OCI-LY1 (cell line): ENCODE measurements around the gene PGAP1.

Experiments
- H2AFZ ChIP-seq: fragments of 200-600 bp; sonication (generic), shearing (Covaris generic); 2 replicates; pipeline ENCODE4 v1.6.0; 2014; ENCODE audit warnings: antibody characterized with exemption, mild to moderate bottlenecking, low read length
- H3F3A ChIP-seq: fragments of 200-600 bp; sonication (generic), shearing (Covaris generic); 2 replicates; pipeline ENCODE4 v1.6.0; 2014; ENCODE audit warnings: mild to moderate bottlenecking, antibody characterized with exemption, low read length, moderate library complexity; ENCODE audit not compliant: insufficient read depth
- H3K27ac ChIP-seq: fragments of 200-600 bp; sonication (generic); 2 replicates; pipeline ENCODE4 v1.5.1; 2014; ENCODE audit warnings: low read length, mixed run types, mild to moderate bottlenecking, low read depth; ENCODE audit not compliant: poor library complexity, severe bottlenecking
- H3K27me3 ChIP-seq: fragments of 200-600 bp; sonication (generic); 2 replicates; pipeline ENCODE4 v1.6.0; 2014; ENCODE audit warnings: antibody characterized with exemption, mild to moderate bottlenecking, low read length, moderate library complexity; ENCODE audit not compliant: insufficient read depth
- H3K36me3 ChIP-seq: fragments of 200-600 bp; sonication (generic); 2 replicates; pipeline ENCODE4 v1.6.1; 2014; ENCODE audit warnings: mild to moderate bottlenecking, antibody characterized with exemption, low read length, moderate library complexity, mixed read lengths; ENCODE audit not compliant: insufficient read depth
- H3K4me1 ChIP-seq: fragments of 200-600 bp; sonication (generic); 2 replicates; pipeline ENCODE4 v1.5.1; 2014; ENCODE audit warnings: mild to moderate bottlenecking, low read length, moderate library complexity; ENCODE audit not compliant: insufficient read depth, severe bottlenecking
- H3K4me2 ChIP-seq: fragments of 200-600 bp; sonication (generic), shearing (Covaris generic); 2 replicates; pipeline ENCODE4 v1.6.1; 2014; ENCODE audit warnings: low read length
- H3K4me3 ChIP-seq: fragments of 200-600 bp; sonication (generic); 2 replicates; pipeline ENCODE4 v1.5.1; 2014; ENCODE audit warnings: low read length, low read depth, mild to moderate bottlenecking, mixed read lengths; ENCODE audit not compliant: poor library complexity, severe bottlenecking
- H3K79me2 ChIP-seq: fragments of 200-600 bp; shearing (Covaris generic); 2 replicates; pipeline ENCODE4 v1.6.1; 2016; ENCODE audit warnings: mixed run types, low read length, mixed read lengths; ENCODE audit not compliant: insufficient read depth
- H3K9ac ChIP-seq: fragments of 200-600 bp; sonication (generic), shearing (Covaris generic); 2 replicates; pipeline ENCODE4 v1.6.1; 2014; ENCODE audit warnings: mild to moderate bottlenecking, low read length, mixed read lengths
- H3K9me2 ChIP-seq: fragments of 200-600 bp; sonication (generic), shearing (Covaris generic); 2 replicates; pipeline ENCODE4 v1.6.1; 2014; ENCODE audit warnings: low read depth, mild to moderate bottlenecking, low read length, mixed read lengths
- H3K9me3 ChIP-seq: fragments of 200-600 bp; shearing (Covaris generic); 2 replicates; pipeline ENCODE4 v1.6.1; 2014; ENCODE audit warnings: low read length, mixed read lengths
- H4K20me1 ChIP-seq: fragments of 200-600 bp; sonication (generic), shearing (Covaris generic); 2 replicates; pipeline ENCODE4 v1.6.0; 2016; ENCODE audit warnings: mild to moderate bottlenecking, low read length; ENCODE audit not compliant: insufficient read depth
- EZH2 ChIP-seq: fragments of 200-600 bp; sonication (generic), shearing (Covaris generic); IDR thresholded peaks from 2 replicates; pipeline ENCODE4 v1.8.0; 2017; ENCODE audit warnings: borderline replicate concordance, mixed run types, mild to moderate bottlenecking, antibody characterized with exemption, low read length, moderate library complexity, mixed read lengths
- TF ChIP-seq, protein P1 (sequence below): fragments of 200-600 bp; sonication (generic), shearing (Covaris generic); IDR thresholded peaks from 2 replicates; pipeline ENCODE4 v1.5.1; 2017; ENCODE audit warnings: mild to moderate bottlenecking, antibody characterized with exemption, low read length, moderate library complexity, mixed read lengths

Gene PGAP1

DNA sequence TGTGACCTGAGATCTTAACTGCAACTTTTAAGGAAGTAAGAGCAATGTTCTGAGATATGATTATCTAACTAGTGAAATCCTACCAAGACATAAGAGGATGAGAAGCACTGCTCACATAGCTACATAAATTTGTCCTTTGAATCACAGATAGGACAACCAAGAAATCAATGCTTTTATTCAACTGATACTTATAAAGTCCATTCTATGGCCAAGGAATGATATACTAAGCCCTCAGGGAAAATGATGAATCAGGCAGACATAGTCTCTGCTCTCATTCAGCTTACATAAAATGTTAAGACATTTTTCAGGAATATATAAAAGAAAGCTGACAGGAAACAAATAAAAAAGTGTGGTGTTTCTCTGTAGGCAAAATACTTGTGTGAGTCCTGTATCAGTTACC is 39.1 kb downstream of the PGAP1 start:
- Histone ChIP-seq H3K9me3 (no peaks in the 10 kb centered on the region), H3K27ac (no peak overlapping the region), H3K4me2 (no peak overlapping the region), H3K27me3 (no peaks in the 10 kb centered on the region), H4K20me1 (no peaks in the 10 kb centered on the region), H3K79me2 (no peaks in the 10 kb centered on the region), H3F3A (no peaks in the 10 kb centered on the region), H2AFZ (no peak overlapping the region), H3K9ac (no peak overlapping the region), H3K36me3 (no peaks in the 10 kb centered on the region; the same call in 1 of the 2 replicates), H3K4me3 (no peak overlapping the region), H3K9me2 (no peaks in the 10 kb centered on the region), H3K4me1 (no peaks in the 10 kb centered on the region)
- TF ChIP-seq EZH2: no peak
- TF ChIP-seq, protein P1, sequence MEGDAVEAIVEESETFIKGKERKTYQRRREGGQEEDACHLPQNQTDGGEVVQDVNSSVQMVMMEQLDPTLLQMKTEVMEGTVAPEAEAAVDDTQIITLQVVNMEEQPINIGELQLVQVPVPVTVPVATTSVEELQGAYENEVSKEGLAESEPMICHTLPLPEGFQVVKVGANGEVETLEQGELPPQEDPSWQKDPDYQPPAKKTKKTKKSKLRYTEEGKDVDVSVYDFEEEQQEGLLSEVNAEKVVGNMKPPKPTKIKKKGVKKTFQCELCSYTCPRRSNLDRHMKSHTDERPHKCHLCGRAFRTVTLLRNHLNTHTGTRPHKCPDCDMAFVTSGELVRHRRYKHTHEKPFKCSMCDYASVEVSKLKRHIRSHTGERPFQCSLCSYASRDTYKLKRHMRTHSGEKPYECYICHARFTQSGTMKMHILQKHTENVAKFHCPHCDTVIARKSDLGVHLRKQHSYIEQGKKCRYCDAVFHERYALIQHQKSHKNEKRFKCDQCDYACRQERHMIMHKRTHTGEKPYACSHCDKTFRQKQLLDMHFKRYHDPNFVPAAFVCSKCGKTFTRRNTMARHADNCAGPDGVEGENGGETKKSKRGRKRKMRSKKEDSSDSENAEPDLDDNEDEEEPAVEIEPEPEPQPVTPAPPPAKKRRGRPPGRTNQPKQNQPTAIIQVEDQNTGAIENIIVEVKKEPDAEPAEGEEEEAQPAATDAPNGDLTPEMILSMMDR: no peak

DNA sequence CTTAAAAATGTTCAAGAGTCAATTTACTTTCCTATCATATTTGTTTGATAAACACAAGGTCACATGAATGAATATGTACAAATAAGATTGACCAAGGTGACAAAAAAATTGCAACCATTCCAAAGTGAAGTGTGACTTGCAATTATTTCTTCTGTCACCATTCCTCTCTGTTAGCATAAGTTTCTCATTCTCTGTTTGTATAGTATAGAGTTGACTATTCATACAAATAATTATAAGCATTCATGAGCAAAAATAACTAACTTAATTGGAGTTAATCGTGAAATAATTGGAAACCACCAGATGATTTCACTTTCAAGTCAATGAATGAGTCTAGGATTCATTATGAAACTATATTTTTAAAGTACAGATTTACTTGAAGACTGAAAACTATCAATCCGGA is 42.1 kb downstream of the PGAP1 start:
- Histone ChIP-seq H3K9me3 (no peaks in the 10 kb centered on the region), H3K4me3 (no peak overlapping the region), H3K27ac (no peak overlapping the region), H3K27me3 (no peaks in the 10 kb centered on the region), H3K4me1 (no peaks in the 10 kb centered on the region), H2AFZ (no peak overlapping the region), H3K9ac (no peak overlapping the region), H3K4me2 (no peak overlapping the region), H4K20me1 (no peaks in the 10 kb centered on the region), H3K79me2 (no peaks in the 10 kb centered on the region), H3K9me2 (no peaks in the 10 kb centered on the region), H3K36me3 (no peaks in the 10 kb centered on the region; the same call in 1 of the 2 replicates), H3F3A (no peaks in the 10 kb centered on the region)
- TF ChIP-seq EZH2: no peak
- TF ChIP-seq, protein P1: no peak

DNA sequence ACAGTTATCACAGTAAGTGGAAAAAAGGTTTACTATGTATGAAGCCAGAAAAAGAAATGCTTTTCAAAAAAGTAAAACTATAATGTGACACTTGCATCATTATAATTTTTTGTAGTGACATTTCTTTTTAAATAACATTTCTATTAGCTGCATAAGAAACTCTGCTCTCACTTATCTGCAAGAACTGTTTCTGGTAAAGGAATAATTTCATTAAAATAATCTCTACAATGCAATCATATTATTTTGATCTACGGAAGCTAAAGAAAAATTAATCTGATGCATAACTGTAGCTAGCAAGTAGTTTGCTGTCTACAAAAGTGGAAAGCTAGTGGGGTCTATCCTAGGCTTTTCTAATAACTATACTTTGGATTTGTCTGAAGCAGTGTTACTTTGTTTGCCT is 50.1 kb downstream of the PGAP1 start:
- H3K27me3 ChIP-seq: no peaks in the 10 kb centered on the region
- no peak overlapping the region for H3K27ac ChIP-seq
- no peak overlapping the region for H3K4me2 ChIP-seq
- no peak overlapping the region for H2AFZ ChIP-seq
- H3K9ac ChIP-seq: no peak overlapping the region
- H3K79me2 ChIP-seq: no peaks in the 10 kb centered on the region
- no peaks in the 10 kb centered on the region for H3K4me1 ChIP-seq
- no peaks in the 10 kb centered on the region for H3K9me3 ChIP-seq
- no peaks in the 10 kb centered on the region for H3K9me2 ChIP-seq
- no peaks in the 10 kb centered on the region for H3F3A ChIP-seq
- H4K20me1 ChIP-seq: no peaks in the 10 kb centered on the region
- H3K4me3 ChIP-seq: no peak overlapping the region
- no peak for TF ChIP-seq EZH2
- H3K36me3 ChIP-seq: no peaks in the 10 kb centered on the region

DNA sequence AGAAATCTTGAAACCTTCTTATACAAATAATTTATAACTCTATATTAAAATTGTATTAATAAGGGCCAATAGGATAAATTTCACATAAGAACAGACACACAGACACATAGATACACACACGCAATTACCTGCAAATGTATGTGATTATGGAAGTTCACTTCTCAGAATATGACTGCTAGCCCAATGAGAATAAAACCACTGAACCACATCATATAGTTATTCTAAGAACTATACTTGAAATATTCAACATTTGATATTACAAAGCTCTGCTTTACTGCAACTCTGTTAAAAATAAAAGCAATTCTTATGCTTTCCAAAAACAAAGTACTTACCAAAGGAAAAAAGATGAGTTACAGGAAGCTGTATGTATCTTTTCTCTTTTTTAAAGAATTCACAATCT is 51.1 kb downstream of the PGAP1 start:
- H3K4me1 ChIP-seq: no peaks in the 10 kb centered on the region
- H2AFZ ChIP-seq: no peak overlapping the region
- H4K20me1 ChIP-seq: no peaks in the 10 kb centered on the region
- H3K27ac ChIP-seq: no peak overlapping the region
- no peaks in the 10 kb centered on the region for H3K27me3 ChIP-seq
- no peak for TF ChIP-seq EZH2
- TF ChIP-seq, protein P1: no peak
- H3F3A ChIP-seq: no peaks in the 10 kb centered on the region
- H3K79me2 ChIP-seq: no peaks in the 10 kb centered on the region
- no peaks in the 10 kb centered on the region for H3K36me3 ChIP-seq
- H3K9me2 ChIP-seq: no peaks in the 10 kb centered on the region
- no peak overlapping the region for H3K4me3 ChIP-seq
- no peak overlapping the region for H3K4me2 ChIP-seq
- no peaks in the 10 kb centered on the region for H3K9me3 ChIP-seq
- H3K9ac ChIP-seq: no peak overlapping the region
